ENCODE data around the gene RPL5. TPM values are rescaled to one million over a fixed set of nuclear protein-coding genes. Genes with fewer than 3 reads are reported as not detected.

The RPL5 gene
- total and polyA plus RNA-seq, 9 of the 15 experiments (the other 6 are each of a cell fraction or from before 2014, with no cell fraction given) = 1,467 to 4,252 (median 2,454) TPM

DNA sequence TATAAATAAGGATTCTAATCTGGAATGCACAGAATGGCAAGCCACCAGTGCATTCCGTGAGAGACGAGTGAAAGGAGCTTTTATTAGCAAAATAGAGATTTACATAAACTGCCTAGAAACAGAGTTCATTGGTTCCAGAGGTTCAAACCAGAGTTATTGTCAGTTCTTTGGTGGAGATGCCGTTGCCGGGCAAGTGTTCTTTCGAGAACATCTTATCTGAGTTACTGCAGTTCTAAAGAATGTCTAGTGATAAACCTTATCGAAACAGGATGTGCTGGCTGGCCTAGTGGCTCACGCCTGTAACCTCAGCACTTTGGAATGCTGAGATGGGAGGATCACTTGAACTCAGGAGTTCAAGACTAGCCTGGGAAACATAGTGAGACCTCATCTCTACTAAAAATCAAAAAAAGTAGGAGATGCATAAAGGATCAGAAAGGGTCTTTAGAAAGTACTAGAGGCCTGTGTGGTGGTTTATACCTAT, 27.1 kb upstream of the RPL5 start (continued):
- TF ChIP-seq, protein P1, sequence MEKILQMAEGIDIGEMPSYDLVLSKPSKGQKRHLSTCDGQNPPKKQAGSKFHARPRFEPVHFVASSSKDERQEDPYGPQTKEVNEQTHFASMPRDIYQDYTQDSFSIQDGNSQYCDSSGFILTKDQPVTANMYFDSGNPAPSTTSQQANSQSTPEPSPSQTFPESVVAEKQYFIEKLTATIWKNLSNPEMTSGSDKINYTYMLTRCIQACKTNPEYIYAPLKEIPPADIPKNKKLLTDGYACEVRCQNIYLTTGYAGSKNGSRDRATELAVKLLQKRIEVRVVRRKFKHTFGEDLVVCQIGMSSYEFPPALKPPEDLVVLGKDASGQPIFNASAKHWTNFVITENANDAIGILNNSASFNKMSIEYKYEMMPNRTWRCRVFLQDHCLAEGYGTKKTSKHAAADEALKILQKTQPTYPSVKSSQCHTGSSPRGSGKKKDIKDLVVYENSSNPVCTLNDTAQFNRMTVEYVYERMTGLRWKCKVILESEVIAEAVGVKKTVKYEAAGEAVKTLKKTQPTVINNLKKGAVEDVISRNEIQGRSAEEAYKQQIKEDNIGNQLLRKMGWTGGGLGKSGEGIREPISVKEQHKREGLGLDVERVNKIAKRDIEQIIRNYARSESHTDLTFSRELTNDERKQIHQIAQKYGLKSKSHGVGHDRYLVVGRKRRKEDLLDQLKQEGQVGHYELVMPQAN (IDR thresholded peaks at IDR 0.05; ENCODE audit: borderline replicate concordance) = no peak
- TF ChIP-seq ZNF3 (CRISPR knock-in tag; IDR thresholded peaks at IDR 0.05) = no peak
- TF ChIP-seq ZBED1 (IDR thresholded peaks at IDR 0.05) = no peak
- TF ChIP-seq RNF2 (IDR thresholded peaks at IDR 0.05) = peak; percentile 60; the same call in 1 of the 2 replicates
- TF ChIP-seq ZNF239 (CRISPR knock-in tag; IDR thresholded peaks at IDR 0.05) = no peak
- peak; percentile 14; the same call in 1 of the 2 replicates for TF ChIP-seq MAFF (IDR thresholded peaks at IDR 0.05; ENCODE audit: low read length)
- no peak for TF ChIP-seq MYC (IDR thresholded peaks at IDR 0.05; ENCODE audit: low read depth, low read length)
- no peak for TF ChIP-seq MYC (CRISPR knock-in tag; IDR thresholded peaks at IDR 0.05; ENCODE audit: borderline replicate concordance, low read depth)
- TF ChIP-seq, protein P2, sequence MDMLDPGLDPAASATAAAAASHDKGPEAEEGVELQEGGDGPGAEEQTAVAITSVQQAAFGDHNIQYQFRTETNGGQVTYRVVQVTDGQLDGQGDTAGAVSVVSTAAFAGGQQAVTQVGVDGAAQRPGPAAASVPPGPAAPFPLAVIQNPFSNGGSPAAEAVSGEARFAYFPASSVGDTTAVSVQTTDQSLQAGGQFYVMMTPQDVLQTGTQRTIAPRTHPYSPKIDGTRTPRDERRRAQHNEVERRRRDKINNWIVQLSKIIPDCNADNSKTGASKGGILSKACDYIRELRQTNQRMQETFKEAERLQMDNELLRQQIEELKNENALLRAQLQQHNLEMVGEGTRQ (CRISPR knock-in tag; IDR thresholded peaks at IDR 0.05) = no peak
- TF ChIP-seq ZNF354B (CRISPR knock-in tag; IDR thresholded peaks at IDR 0.05) = no peak
- TF ChIP-seq, protein P3, sequence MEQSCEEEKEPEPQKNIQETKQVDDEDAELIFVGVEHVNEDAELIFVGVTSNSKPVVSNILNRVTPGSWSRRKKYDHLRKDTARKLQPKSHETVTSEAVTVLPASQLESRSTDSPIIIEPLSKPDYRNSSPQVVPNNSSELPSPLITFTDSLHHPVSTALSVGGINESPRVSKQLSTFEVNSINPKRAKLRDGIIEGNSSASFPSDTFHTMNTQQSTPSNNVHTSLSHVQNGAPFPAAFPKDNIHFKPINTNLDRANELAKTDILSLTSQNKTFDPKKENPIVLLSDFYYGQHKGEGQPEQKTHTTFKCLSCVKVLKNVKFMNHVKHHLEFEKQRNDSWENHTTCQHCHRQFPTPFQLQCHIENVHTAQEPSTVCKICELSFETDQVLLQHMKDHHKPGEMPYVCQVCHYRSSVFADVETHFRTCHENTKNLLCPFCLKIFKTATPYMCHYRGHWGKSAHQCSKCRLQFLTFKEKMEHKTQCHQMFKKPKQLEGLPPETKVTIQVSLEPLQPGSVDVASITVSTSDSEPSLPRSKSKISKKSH (CRISPR knock-in tag; IDR thresholded peaks at IDR 0.05) = no peak
- no peak for TF ChIP-seq YY1 (IDR thresholded peaks at IDR 0.05; ENCODE audit: borderline replicate concordance in 1 of 3, control insufficient read depth in 1 of 3, extremely low read depth in 1 of 3, insufficient read depth in 3 of 3, insufficient read length in 1 of 3, insufficient replicate concordance in 2 of 3, low read depth in 1 of 3, low read length in 2 of 3)
- TF ChIP-seq KAT2B (IDR thresholded peaks at IDR 0.05; ENCODE audit: low read depth, low read length) = no peak
- TF ChIP-seq, protein P4, sequence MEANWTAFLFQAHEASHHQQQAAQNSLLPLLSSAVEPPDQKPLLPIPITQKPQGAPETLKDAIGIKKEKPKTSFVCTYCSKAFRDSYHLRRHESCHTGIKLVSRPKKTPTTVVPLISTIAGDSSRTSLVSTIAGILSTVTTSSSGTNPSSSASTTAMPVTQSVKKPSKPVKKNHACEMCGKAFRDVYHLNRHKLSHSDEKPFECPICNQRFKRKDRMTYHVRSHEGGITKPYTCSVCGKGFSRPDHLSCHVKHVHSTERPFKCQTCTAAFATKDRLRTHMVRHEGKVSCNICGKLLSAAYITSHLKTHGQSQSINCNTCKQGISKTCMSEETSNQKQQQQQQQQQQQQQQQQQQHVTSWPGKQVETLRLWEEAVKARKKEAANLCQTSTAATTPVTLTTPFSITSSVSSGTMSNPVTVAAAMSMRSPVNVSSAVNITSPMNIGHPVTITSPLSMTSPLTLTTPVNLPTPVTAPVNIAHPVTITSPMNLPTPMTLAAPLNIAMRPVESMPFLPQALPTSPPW (CRISPR knock-in tag; IDR thresholded peaks at IDR 0.05) = no peak
- TF ChIP-seq, protein P5, sequence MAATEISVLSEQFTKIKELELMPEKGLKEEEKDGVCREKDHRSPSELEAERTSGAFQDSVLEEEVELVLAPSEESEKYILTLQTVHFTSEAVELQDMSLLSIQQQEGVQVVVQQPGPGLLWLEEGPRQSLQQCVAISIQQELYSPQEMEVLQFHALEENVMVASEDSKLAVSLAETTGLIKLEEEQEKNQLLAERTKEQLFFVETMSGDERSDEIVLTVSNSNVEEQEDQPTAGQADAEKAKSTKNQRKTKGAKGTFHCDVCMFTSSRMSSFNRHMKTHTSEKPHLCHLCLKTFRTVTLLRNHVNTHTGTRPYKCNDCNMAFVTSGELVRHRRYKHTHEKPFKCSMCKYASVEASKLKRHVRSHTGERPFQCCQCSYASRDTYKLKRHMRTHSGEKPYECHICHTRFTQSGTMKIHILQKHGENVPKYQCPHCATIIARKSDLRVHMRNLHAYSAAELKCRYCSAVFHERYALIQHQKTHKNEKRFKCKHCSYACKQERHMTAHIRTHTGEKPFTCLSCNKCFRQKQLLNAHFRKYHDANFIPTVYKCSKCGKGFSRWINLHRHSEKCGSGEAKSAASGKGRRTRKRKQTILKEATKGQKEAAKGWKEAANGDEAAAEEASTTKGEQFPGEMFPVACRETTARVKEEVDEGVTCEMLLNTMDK (IDR thresholded peaks at IDR 0.05; ENCODE audit: borderline replicate concordance, insufficient read depth, low read depth, low read length, poor library complexity, severe bottlenecking) = no peak
- TF ChIP-seq, protein P6, sequence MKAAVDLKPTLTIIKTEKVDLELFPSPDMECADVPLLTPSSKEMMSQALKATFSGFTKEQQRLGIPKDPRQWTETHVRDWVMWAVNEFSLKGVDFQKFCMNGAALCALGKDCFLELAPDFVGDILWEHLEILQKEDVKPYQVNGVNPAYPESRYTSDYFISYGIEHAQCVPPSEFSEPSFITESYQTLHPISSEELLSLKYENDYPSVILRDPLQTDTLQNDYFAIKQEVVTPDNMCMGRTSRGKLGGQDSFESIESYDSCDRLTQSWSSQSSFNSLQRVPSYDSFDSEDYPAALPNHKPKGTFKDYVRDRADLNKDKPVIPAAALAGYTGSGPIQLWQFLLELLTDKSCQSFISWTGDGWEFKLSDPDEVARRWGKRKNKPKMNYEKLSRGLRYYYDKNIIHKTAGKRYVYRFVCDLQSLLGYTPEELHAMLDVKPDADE (conservative IDR thresholded peaks at IDR 0.05; ENCODE audit: control insufficient read depth, low read depth, low read length) = peak; percentile 54; the same call in 1 of the 2 replicates
- TF ChIP-seq DACH1 (IDR thresholded peaks at IDR 0.05; ENCODE audit: partially characterized antibody) = no peak
- no peak for TF ChIP-seq ELF2 (CRISPR knock-in tag; IDR thresholded peaks at IDR 0.05)

All from K562 (cell line).